Amniotic epithelial cell (primary cell): ENCODE results near the gene DEPDC1B.
"Not testable (repeated sequence)": the region's sequence is repeated elsewhere in the genome, so short reads cannot be mapped to it uniquely, and the experiment has no call there.

ENCODE experiments used
- DNase-seq: peaks from one replicate; pipeline ENCODE4 v3.0.0-alpha.2; 2010; ENCODE audit warnings: low read depth

Gene DEPDC1B

DNA sequence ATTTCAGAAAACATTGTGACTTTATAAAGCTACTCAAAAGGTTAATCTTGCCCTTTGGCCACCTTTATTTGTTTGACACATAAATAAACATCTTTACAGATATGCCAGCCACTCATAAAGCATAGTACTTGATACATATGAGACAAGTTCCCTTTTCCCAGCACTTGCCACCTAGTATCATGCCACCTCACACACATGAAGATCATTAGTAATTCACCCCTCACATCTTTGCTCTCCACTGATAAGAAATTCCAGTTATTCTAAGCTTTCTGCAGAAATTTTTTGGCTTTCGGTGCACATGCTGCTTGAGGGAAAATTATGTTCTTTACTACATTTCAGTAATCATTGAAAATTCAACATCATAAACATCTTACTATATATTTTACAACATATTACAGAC lies 59.1 kb downstream of the DEPDC1B start:
- no peak for DNase-seq

DNA sequence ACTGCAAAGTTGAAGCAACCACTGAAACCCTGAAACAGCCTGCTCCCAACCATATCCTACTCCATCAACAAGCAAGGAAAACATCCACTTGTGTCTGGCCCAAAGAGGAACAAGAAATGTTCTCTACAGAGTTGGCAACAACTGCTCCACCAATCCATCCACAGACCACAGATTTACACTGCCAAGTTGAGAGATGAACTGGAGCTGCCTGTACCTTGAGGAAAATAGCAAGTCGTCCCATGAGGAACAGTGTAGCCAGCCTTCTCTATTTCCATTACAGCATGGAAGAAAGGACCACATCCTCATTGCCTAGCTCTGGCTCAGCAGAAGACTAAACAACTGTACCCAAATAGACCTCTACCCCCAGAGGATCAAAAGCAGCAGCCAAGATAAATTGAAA lies 60.4 kb downstream of the DEPDC1B start:
- peak; percentile 37 for DNase-seq

DNA sequence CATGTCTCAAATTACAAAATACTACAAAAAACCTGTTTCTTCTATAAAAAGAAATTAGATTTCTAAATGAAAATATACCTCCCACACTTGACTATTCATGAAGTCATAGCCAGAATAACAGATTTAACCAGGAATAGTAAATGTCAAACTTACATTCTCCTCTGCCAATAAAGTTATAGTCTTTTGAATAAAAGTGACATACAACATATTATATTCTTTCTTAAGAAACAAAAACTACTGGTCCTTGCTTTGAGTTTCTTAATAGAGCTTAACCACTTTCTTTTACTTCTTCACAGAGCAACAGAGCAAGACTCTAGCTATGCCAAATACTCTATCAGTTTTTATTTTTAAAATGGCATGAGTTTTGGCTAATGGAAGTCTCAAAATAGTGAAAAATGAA lies 61.7 kb downstream of the DEPDC1B start:
- no peak for DNase-seq

DNA sequence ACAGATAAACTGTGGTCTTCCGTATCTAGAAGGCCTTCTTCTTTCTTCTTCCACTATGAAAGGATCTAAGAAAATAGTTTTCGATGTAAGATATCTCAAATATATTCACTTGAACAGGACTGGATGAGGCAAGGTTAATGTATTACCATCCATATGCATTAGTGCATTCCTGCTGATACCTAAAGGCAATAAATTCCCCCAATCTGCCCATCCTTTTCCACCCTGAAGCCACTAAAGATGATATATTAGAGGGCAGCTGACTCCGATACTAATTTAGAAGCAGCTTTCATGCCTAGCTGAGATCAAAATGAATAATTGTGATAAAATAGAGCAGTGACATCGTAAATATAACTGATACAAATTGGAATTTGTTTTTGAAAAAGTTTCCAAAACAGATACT lies 63.3 kb downstream of the DEPDC1B start:
- DNase-seq, result no peak

DNA sequence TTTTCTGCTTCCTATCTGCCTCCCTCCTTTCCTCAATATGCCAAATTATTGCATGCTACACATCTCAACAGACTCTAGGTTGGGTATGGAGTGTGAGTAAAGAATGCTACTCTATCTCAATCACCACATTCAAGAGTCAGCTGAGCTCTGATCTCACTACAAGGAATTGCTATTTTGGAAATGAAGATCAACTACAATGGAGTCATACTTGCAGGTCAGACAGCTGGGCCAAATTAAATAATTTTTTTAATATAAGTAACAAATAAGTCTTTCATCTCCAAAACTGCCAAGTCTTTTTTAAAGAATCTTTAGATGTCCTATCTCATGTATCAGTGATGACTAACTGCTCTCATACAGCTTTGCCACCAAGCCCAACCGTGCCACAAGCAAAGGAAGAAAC lies 64.0 kb downstream of the DEPDC1B start:
- no peak for DNase-seq

DNA sequence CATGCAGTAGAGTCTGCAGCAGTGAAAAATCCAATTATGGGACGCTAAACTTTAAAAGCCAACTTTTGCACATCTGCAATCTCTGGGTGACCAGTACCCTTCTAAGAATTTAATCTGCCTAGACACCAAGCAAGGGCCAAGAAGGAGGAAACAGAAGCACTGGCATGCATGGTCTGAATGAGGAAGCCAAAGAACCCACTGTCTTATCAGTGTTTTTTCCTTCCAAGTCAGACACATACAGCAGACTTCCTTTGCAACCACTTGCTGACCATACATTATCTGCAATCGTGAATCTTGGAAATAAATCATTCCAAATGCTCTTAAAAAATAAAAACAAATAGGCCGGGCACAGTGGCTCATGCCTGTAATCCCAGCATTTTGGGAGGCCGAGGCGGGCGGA lies 65.9 kb downstream of the DEPDC1B start:
- peak; percentile 81 for DNase-seq

DNA sequence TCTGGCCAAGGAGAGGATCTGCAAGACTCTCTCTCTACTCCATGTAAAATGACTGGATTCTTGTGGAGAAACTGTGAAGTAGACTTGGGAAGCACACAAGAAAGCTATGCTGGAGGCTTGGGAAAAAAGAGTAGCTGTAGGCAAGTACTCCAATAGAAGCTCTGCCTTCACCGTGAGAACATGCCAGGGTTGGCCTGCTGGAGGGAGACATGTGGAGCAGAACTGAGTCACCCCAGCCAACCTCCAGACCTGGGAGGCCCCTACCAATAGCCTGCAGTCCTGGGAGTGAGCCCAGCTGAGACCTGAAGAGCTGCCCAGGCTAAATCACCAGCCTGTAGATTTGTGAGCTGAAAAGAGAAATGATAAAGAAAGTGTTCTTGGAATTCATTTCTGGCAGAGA lies 66.6 kb downstream of the DEPDC1B start:
- peak; percentile 96 for DNase-seq

DNA sequence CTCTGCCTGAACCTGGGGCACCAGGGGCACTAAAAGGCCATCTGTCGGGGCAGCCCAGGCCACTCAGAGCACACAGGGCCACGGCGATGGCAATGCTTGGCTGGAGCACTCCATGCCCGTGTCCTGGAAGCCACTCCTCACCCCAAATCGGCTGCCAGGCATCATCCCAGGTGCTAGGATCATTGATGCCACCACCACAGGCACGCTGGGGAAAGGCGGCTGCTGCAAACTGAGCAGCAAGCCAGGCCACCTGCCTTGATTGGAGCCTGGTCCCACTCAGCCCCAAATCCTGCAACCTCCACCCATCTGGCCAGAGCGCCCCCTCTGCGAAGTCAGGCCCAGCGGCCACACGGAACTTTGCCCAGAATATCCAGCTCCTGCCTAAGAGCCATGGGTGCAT lies 67.8 kb downstream of the DEPDC1B start:
- DNase-seq, result no peak

DNA sequence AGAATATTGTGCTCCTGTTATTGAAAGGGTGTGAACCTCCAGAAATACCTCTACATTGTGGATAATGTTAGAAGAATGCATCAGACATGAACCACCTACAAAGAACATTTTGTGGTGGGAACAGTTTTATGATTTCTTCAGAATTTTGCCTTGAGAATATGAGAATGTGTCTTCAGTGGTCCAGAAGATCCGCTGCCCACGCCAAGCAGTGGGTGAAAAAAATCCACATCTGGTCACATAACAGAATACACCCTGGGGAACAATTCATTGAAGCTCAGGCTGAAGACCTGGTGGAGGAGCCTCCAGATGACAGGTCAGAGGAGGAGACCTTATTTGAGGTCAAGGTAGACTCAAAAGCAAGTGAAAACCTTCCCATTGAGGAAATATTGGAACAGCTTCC lies 69.1 kb downstream of the DEPDC1B start:
- DNase-seq, result no peak

DNA sequence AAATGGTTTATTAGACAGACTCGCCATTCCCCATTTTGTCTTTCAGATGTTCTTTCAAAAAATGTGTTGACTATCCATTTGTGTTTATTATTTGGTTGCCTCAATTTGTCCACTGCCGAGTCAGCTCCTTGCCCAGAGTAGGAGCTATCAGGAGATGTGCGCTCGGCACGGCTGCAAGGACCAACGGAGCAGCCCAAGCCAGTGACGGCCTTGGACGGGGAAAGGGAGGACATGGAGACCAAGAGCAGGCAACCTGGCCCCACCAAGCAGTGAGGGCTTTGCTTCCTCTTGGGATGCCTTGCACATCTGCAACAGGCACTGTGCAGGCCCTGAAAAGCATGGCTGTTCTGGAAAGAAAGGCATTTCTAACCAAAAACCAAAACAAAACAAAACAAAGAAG lies 69.8 kb downstream of the DEPDC1B start:
- no peak for DNase-seq

DNA sequence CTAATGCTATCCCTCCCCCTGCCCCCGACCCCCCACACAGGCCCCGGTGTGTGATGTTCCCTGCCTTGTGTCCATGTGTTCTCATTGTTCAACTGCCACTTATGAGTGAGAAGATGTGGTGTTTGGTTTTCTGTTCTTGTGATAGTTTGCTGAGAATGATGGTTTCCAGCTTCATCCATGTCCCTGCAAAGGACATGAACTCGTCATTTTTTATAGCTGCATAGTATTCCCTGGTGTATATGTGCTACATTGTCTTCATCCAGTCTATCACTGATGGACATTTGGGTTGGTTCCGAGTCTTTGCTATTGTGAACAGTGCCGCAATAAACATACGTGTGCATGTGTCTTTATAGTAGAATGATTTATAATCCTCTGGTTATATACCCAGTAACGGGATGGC lies 75.1 kb downstream of the DEPDC1B start:
- not testable (repeated sequence) for DNase-seq

DNA sequence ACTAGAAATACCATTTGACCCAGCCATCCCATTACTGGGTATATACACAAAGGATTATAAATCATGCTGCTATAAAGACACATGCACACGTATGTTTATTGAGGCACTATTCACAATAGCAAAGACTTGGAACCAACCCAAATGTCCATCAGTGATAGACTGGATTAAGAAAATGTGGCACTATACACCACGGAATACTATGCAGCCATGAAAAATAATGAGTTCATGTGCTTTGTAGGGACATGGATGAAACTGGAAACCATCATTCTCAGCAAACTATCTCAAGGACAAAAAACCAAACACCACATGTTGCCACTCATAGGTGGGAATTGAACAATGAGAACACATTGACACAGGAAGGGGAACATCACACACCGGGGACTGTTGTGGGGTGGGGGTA lies 79.2 kb downstream of the DEPDC1B start:
- not testable (repeated sequence) for DNase-seq

DNA sequence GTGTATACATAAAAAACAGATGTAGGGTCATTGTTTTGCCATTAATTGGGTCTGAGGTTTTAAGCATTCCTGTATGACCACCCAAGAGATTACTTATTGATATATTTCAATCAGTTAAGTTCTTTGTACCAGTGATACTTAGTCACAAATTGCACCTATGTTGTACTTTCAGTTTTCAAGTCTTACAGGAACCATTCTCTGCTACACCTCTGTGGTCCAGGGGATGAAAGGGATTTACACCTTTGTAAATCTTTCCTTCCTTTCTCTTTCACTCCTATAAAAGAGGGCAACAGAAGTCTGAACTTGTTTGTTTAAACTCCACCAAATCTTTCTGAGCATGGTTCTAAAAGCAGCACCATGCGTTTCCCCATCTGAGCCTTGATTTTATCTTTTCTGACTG lies 86.1 kb downstream of the DEPDC1B start:
- no peak for DNase-seq

DNA sequence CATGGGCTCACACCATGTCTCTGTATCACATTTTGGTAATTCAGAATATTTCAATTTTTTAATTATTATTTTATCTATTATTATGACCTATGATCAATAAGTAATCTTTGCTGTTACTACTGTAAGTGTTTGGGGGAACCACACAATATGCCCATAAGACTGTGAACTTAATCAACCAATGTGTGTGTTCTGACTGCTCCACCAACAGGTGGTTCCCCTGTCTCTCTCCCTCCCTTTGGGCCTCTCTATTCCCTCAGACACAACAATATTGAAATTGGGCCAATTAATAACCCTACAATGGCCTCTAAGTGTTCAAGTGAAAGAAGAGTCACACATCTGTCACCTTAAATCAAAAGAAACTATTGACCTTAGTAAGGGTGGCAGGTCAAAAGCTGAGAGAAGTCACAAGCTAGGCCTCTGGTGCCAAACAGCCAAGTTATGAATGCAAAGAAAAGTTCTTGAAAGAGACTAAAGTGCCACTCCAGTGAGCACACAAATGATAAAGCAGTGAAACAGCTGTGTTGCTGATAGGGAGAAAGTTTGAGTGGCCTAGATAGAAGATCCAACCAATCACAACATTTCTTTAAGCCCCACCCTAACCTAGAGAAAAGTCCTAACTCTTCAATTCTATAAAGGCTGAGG lies 88.7 kb downstream of the DEPDC1B start:
- no peak for DNase-seq

DNA sequence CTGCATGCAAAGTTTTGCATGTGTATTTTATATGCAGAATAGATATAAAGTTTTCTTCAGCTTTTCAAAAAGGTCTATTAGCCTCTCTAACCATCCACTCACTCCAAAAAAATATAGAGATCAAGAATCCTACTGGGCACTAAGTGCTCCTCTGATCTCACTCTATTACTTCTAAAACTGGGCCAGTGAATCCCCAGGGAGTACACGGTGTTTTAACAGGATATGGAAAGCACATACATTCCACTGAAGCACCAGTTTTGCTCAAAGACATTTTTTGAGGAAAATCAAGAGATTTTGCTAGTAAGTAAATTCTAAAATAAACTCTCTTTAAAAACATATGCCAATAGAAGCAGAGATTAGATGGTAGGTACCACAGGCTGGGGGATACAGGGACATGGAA lies 95.2 kb downstream of the DEPDC1B start:
- no peak for DNase-seq

DNA sequence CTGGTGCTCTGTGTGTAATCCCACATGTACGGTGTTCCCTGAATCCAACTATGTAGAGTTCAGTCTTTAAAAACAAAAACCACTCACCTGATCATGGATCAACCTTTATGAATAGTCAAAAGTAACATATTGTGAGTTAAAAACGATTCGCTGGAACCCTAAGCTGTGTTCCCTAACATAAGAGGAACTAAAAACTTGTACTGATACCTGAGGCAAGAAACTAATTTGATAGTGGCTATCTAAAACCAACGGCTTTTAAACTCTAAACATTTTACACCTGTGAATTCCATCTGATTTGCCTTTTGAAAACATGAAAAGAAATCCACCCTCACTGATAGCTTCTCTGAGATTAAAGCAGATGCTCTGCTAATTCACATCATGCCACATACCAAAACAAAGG lies 101.5 kb downstream of the DEPDC1B start:
- DNase-seq, result no peak

DNA sequence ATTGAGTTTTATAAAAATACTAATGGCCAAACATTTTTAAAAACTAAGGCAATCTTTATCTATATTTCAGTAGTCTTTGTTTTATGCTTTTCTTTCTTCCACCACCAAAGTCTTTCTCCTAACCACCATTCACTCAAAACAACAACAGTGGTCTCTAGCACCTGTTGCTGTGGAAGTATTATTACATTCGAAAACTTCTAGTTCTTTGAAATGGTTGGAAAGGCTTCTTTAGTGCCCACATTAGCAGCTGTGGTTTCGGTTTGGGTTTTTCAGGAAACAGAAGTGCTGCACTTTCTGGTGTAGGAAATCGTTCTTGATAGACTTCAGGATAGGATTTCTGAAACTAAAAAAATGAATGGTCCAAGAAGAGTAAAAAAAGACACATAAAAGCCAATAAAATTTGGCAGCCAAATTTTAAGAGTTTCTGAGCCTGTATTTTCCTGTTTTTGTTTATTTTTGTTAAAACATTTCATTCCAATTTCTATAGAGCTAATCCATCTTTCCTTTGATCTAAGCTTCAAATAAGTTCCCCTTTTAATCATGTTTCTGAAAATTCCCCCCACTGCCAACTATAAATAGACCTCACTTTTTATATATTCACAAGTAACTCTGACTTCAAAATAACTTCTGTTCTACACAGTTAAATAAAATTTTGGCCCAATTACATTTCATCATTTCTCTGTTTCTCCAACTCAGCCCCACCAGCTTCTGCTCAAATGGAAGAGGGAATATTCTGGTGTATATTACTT lies 102.2 kb downstream of the DEPDC1B start:
- DNase-seq, result no peak

DNA sequence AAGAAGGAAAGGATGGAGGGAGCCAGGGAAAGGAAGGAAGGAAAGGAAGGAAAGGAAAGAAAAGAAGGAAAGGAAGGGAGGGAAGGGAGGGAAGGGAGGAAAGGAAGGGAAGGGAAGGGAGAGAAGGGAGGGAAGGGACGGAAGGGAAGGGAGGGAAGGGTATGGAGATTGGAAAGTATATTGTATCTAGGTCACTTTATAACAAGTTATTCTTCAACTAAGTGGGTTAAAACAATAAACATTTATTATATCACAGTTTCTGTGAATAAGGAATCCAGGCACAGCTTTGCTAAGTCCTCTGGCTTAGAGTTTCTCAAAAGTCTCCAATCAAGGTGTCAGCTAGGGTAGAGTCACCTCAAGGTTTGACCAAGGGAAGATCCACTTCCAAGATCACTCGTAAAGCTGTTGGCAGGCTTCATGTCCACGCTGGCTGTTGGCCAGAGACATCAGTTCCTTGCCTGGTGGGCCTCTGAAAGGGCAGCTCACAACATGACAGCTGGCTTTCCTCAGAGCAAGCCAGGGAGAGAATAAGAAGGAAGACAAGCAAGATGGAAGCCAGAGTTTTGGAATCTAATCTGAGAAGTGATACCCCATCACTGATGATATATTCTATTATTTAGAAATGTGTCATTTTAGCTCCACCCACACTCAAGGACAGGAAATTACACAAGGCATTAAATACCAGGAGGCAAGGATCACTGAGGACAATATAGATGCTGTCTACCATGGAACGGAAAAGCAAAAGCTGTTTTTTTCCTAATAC lies 105.1 kb downstream of the DEPDC1B start:
- no peak for DNase-seq

DNA sequence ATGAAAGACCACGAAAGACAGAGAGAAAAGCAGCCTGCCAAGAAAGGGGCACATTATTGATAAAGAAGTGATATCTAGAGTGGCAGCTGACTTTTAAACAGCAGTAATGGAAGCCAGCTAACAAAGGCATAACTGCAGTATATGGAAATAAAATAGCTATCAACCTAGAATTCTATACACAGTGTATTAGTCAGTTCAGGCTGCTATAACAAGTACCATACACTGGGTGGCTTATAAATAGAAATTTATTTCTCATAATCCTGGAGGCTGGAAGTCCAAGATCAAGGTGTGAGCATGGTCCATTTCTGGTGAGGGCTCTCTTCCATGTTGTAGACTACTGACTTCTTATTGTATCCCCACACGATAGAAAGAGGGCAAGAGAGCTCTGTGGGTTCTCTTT lies 109.8 kb downstream of the DEPDC1B start:
- DNase-seq, result no peak

DNA sequence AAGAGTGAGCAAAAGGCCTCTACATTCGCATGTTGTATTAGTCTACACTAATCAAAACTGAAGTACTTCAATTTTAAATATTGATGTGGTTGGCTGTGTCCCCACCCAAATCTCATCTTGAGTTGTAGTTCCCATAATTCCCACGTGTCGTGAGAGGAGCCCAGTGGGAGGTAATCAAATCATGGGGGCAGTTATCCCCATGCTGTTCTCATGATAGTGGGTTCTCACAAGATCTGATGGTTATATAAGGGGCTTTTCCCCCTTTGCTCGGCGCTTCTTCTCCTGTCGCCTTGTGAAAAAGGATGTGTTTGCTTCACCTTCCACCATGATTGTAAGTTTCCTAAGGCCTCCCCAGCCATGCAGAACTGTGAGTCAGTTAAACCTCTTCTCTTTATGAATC lies 112.7 kb downstream of the DEPDC1B start:
- not testable (repeated sequence) for DNase-seq

DNA sequence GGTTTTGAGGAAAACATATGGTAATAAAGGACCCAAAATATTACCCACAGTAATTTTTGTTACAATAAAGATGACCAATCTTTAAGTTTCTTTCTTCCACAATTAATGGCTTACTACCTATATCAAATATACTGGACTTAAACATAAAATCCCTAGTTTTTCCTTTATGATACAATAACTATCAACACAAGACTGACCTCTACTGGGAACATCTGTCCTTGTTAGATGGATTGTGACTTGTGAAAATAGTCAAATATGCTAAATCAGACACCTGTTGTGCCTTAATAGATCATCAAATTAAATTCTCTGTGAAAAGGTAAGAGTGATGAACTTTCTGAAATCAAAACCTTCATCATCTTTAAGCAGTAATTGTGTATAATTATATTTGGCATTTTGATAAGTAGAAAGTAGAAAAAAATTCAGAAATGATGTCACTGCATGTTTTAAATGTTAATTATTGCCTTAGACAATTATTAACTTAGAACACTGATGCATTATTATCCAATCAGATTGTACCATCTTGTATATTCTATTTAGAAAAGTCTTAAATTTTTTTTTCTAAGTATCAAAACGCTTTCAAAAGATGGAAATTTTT lies 113.6 kb downstream of the DEPDC1B start:
- peak; percentile 49 for DNase-seq

DNA sequence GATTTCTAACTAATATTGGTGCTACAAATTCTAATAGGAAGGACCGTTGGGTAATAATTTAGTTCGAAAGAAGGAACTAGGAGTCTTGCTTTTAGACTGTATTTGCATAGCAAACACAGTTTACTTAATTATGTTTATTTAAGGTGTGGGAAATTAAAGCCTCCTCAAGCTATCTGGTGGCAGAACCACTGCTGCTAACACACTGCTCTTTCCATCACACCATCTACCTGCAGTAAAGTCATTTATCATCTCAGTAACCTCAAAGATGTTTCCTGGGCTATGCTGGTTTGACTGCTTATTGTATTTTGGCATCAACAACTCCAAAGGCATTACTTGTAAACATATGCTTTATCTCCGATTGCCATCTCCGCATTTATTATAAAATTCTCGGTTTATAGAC lies 114.3 kb downstream of the DEPDC1B start:
- DNase-seq, result no peak

DNA sequence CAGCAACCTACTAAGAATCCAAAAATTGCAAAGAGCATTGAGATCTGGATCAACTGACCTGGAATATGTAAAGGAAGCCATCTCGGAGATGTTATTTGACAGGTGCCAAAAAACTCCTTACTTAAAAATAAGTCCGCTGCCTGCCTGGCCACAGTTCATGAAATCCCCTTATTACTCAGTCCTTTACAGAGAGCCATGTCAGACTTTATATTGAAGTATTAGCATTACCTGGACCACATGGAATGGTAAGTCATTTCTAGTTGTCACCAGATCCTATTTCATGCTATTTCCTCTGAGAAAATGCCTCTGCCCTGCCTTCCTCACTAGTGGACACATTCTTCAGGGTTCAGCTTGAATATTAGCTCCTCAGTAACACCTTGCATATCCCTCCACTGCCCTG lies 115.7 kb downstream of the DEPDC1B start:
- DNase-seq, result no peak
